Prostate gland (tissue), 1 donor: ENCODE results near the gene PTRH2.

ENCODE experiments used
- POLR2A ChIP-seq: fragments of 450-650 bp; IDR thresholded peaks from one replicate; pipeline ENCODE4 v1.6.1; 2016; ENCODE audit warnings: antibody characterized with exemption, mild to moderate bottlenecking
- POLR2AphosphoS5 ChIP-seq: sonication (generic); formaldehyde crosslinking; IDR thresholded peaks from one replicate; pipeline ENCODE4 v1.6.1; 2017; ENCODE audit warnings: antibody characterized with exemption

DNA sequence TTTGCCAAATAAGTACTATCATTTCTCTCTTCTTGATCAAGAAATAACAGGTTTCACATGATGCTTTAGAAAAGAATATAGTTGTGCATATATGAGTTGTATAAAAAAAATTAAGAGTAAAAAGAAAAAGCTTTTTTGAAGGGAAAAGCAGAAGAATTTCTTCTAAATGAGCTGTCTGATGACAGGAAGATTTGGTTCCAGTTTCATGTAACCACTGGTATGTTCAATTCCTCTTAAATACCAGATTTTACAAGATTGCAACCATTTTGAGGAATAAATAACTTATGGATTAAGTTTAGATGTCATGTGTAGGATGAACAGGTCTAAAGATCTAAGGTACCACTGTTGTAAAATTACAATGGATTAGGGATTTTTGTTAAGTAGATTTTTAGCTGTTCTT lies 45.2 kb upstream of the PTRH2 start:
- no peak for TF ChIP-seq POLR2A
- no peak for TF ChIP-seq POLR2AphosphoS5
